Hematopoietic multipotent progenitor cell treated with erythropoietin and hydrocortisone succinate and interleukin-3 and kit ligand, for 15 days (in vitro differentiated cells): ENCODE results near the gene CCDC30.
"Not testable (repeated sequence)": the region's sequence is repeated elsewhere in the genome, so short reads cannot be mapped to it uniquely, and the experiment has no call there.

Source experiments
- DNase-seq: peaks from one replicate; pipeline ENCODE4 v3.0.0-alpha.2; 2015; ENCODE audit warnings: low spot score

The CCDC30 gene

GRCh38 chr1:42529724-42530181 lies 66.7 kb downstream of the CCDC30 start:
- peak; percentile 53 for DNase-seq

DNA sequence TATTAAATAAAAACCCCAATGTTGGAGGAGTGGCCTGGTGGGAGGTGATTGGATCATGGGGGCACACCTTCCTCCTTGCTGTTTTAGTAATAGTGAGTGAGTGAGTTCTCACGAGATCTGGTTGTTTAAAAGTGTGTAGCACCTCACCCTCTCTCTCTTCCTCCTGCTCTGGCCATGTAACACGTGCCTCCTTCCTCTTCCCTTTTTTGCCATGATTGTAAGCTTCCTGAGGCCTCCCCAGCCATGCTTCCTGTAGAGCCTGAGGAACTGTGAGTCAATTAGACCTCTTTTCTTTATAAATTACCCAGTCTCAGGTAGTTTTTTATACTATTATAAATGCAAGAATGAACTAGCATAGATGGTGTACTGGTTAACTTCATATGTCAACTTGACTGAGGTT lies 68.0 kb downstream of the CCDC30 start:
- no peak for DNase-seq

DNA sequence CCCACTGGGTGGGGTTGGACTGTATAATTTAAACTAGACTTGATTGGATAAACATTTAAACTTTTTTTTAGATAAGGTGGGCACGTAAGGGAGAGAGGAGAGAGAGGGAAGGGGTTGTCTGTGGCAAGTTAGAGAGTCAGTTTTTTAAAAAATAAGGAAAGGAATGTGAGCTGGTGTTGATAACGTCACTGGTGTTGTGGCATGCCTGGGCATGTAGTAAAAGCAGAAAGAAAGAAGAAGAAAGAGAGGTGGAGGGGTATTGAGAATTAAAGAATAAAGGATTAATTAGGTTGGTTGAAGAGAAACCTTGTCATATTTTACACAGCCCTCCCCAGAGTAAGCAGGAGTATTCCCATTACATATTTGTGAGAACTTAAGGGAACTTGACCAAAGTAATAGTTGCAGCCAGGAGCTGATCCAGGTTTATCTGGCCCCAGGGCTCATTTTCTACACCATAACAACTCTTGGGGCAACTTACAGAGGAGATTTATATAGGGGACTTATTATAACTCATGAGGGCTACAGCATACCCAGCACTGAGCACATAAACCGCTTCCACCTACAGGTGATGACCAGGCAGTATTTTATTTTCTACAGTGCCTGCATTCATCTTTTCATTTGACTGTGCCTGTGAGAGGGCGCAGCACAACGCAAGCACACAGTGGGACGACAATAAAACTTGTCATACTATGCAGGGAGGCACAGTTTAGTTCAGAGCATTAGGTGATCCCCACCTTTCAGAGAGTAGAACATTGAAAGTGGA lies 70.2 kb downstream of the CCDC30 start:
- no peak for DNase-seq

DNA sequence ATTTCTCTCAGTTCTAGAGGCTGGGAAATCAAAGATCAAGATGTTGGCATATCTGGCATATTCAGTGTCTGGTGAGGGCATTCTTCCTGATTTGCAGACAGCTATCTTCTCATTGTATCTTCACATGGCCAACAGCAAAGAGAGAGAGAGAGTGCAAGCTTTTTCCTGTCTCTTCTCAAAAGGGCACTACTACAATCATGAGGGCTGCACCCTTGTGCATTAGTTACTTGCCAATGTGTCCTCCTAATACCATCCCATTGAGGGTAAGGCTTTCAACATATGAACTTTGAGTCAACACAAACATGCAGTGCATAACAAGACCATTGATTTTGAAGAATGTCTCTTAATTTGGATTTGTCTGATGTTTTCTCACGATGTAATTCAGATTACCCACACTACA lies 78.0 kb downstream of the CCDC30 start:
- DNase-seq: no peak

GRCh38 chr1:42551180-42551579 lies 88.1 kb downstream of the CCDC30 start:
- DNase-seq: no peak

DNA sequence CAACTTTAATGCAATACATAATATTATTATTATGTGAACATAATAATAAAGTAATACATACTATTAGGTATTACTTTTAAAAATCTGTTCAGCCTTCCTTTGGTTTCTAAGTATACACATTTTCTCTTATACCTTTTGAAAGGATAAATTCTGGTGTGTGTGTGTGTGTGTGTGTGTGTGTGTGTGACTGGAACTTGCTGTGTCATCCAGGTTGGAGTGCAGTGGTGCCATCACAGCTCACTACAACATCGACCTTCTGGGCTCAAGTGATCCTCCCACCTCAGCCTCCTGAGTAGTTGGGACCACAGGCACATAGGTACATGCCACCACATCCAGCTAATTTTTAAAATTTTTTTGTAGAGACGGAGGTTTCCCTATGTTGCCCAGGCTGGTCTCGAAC lies 88.5 kb downstream of the CCDC30 start:
- DNase-seq: no peak

- no peak for DNase-seq
These were observed 89.5 kb downstream of the CCDC30 start for GRCh38 chr1:42552636-42553035.

DNA sequence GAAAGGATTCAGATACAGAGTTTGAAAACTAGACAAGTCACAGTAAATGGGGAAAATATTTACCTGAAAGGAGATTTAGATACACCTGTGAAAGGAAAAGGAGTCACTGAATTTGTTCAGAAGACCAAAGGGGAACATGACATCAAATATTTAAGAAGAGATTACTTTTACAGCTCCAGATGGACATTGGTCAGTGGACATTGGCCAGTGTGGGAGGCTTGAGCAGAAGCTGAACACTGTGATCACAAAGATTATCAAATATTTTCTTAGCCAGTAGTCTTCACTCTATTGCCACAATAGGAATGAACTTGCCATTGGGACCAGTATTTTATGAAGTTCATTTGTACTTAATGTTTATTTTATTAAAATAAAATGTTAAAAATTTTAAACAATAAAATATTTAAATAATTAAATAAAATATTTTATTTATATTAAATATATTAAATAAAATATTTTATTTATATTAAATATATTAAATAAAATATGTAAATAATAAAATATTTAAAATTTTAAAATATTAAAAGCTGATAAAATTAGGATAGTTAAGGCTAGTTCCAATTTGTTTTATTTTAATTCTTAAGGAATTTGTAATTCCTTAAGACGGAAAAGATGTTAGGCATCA lies 94.3 kb downstream of the CCDC30 start:
- no peak for DNase-seq

DNA sequence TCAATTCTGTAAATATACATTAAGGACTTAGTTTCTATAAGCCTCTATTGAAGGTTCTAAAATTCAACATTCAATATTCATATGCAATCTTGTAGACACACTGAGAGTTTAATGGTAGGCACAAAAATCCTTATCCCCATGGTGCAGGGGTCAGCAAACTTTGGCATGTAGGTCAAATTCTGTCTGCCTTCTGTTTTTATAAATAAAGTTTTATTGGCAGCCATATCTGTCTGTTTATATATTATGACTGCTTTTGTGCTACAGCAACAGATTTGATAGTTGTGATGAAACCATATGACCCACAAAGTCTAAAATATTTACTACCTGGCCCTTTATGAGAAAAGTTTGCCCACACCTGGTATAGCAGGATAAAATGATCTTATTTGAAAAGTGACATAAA lies 104.0 kb downstream of the CCDC30 start:
- no peak for DNase-seq

DNA sequence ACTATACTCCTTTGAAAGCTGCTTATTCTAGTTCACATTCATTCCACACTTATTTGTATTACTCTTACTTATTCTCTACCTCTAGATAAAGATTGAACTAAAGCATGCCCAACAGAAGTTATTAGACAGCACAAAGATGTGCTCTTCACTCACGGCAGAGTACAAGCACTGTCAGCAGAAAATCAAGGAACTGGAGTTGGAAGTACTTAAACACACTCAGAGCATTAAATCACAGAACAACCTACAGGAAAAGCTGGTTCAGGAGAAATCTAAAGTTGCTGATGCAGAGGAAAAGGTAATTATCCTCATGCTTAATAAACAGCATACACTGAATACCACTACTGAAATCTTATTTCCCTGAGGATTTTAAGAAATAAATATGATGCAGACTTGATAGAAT lies 113.8 kb downstream of the CCDC30 start:
- DNase-seq: no peak

DNA sequence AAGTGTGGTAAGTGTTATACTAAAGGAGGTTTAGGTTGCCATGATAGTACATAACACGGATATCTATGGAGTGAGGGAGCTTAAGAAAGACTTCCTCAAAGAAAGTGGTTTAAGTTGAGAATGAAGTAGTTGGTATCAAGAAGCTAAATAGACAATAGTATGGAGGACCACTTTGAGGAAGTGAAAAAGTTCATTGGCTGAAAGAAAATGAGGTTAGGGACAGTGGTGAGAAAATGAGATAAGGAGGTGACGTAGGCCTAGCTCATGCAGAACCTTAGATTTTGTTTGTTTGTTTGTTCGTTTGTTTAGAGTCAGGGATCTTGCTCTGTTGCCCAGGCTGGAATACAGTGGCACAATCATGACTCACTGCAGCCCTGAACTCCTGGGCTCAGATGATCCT lies 122.9 kb downstream of the CCDC30 start:
- no peak for DNase-seq

DNA sequence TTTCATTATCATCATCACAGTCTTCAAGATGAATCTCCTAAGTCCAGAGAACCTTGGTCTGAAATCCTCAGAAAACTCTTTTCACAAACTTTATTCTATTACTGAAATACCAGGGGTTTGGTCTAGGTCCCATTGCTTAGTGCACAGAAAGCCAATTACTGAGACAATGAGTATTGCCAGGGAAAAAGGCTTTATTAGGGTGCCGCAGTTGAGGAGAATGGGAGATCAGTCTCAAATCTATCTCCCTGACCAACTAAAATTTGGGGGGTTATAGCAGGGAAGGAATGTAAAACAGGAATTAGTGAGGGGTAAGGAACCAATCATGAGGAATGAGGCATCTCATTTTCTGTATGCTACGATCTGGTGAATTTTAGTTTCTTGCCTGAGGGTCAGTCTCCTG lies 124.7 kb downstream of the CCDC30 start:
- DNase-seq: no peak

- DNase-seq: no peak
These were observed 129.7 kb downstream of the CCDC30 start for GRCh38 chr1:42592811-42593210.

DNA sequence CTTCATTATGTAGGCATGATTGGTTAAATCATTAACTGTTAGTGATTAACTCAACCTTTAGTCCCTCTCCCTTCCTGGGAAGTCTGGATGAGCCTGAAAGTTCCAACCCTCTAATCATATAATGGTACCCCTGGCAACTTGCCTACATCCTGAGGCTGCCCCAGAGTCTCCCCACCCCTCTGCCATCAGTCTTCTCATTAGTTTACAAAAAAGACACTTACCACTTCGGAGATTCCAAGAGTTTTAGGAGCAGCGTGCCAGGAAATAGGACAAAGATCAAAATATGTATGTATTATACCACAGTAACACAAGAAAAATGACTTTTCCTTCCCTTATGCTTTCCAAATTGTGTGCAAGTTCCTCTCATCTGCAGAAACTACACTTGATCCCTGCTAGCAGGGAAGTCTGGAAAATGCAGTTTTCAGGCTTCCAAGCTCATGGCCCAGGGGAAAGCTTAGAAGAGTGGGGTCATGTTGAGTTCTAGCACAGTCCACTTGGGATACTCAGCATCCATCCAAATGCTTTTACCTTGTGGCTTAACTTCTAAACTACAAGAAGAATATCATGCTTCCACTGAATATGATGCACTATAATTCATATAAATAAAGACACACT lies 130.5 kb downstream of the CCDC30 start:
- DNase-seq: no peak

DNA sequence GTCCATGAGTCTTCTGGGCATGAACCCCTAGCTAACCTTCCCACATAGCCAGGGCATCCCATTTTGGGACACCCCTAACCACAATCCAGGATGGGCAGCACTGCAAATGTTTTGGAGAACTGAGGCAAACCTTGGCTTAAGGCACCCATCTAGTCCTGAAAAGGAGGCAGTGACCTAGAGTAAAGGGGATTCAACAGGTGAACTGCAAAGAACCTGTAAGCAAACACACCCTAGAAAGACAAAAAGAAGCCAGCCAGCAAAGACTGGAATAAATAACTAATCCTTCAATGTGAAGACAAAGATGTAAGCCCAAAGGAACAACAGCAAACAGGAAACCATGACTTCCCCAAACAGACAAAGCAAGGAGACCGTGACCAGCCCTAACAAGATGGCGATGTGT lies 138.4 kb downstream of the CCDC30 start:
- no peak for DNase-seq

GRCh38 chr1:42613803-42614131 lies 150.7 kb downstream of the CCDC30 start:
- no peak for DNase-seq

DNA sequence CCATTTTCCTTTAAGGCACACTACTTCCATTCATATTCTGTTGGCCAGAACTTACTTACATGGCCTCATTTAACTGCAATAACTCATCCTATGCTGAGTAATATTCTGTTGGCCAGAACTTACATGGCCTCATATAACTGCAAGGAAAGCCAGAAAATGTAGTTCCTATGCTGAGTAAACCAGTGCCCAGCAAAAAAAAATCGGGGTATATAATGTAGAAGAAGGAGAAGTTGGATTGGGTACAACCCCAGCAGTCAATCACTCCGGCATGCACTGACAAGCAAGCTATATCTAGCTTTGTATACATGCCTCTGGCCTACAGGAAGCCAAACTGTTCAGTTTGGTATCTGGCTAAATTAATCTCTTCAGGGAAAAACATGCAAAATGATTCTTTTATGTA lies 155.8 kb downstream of the CCDC30 start:
- no peak for DNase-seq

DNA sequence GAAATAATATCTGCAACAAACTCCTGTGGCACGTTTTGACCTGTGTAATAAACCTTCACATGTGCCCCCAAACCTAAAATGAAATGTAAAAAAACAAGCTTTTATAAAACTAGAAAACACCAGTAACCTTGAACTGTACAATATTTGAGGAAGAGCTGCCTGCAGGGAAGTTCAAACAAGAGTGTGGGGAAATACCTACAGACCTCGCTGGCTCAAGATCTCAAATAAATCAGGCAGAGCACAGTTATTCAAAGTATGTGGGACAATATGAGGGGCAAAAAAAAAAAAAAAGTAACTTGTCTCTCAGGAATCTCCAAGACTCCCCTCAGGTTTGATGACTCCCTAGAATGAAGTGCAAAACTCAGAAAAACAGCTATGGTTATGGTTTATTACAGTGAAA lies 157.2 kb downstream of the CCDC30 start:
- no peak for DNase-seq

DNA sequence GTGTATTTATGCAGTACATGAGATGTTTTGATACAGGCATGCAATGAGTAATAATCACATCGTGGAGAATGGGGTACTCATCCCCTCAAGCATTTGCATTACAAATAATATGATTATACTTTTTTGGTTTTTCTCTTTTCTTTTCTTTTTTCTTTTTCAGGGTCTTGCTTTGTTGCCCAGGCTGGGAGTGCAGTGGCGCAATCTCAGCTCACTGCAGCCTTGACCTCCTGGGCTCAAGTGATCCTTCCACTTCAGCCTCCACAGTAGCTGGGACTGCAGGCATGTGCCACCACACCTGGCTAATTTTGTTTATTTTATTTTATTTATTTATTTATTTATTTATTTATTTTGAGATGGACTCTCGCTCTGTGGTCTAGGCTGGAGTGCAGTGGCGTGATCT lies 158.1 kb downstream of the CCDC30 start:
- not testable (repeated sequence) for DNase-seq

DNA sequence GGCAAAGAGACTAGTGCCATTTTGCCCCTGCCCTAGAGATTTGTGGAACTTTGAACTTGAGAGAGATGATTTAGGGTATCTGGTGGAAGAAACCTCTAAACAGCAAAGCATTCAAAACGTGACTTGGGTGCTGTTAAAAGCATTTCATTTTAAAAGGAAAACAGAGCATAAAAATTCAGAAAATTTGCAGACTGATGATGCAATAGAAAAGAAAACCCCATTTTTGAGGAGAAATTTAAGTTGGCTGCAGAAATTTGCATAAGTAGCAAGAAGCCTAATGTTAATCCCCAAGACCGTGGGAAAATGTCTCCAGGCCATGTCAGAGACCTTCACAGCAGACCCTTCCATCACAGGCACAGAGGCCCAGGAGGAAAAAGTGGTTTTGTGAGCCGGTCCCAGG lies 164.1 kb downstream of the CCDC30 start:
- DNase-seq: not testable (repeated sequence)

DNA sequence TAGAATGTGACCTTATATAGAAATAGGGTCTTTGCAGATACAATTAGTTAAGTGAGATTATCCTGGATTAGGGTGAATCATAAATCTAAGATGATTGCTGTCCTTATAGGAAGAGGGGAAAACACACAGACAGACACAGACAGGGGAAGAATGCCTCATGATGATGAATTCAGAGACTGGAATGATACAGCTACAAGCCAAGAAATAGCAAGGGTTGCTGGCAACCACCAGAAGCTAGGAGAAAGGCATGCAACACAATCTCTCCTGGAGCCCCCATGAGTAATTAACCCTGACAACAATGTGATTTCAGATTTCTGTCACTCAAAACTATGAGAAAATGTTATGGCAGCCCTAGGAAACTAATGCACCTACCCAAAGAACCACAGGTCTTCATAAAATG lies 176.0 kb downstream of the CCDC30 start:
- no peak for DNase-seq

GRCh38 chr1:42646056-42646455 lies 183.0 kb downstream of the CCDC30 start:
- DNase-seq: no peak

DNA sequence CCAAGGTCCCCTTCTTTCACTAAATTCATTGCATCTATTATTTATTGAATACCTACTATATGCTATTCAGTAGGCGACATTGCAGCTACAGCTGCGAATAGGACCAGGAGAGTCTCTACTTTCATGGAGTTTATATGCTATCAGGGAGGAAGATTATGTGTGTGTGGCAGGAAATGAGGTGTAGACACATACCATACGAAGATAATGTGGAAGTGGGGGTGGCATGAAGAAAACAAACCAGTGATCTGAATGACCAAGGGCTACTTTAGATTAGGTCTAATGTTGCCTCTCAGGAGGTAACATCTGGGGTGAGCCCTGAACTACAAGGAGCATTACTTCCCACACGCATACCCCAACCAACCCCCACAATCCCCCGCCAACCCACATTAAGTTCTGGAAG lies 194.1 kb downstream of the CCDC30 start:
- DNase-seq: no peak
